BLaER1 (cell line): Measurements from ENCODE around the gene GSTT4.
"Not testable (repeated sequence)": the region's sequence is repeated elsewhere in the genome, so short reads cannot be mapped to it uniquely, and the experiment has no call there.

Experiments
- H3K27ac ChIP-seq: shearing (Covaris generic); formaldehyde crosslinking; 2 replicates; pipeline ENCODE4 v1.8.1; 2022
- H3K27me3 ChIP-seq: shearing (Covaris generic); formaldehyde crosslinking; 2 replicates; pipeline ENCODE4 v1.8.1; 2022
- H3K36me3 ChIP-seq: shearing (Covaris generic); formaldehyde crosslinking; 2 replicates; pipeline ENCODE4 v1.8.1; 2022
- H3K4me1 ChIP-seq: shearing (Covaris generic); formaldehyde crosslinking; 2 replicates; pipeline ENCODE4 v1.8.1; 2022
- H3K4me2 ChIP-seq: shearing (Covaris generic); formaldehyde crosslinking; 2 replicates; pipeline ENCODE4 v1.8.1; 2022
- H3K4me3 ChIP-seq: shearing (Covaris generic); formaldehyde crosslinking; 2 replicates; pipeline ENCODE4 v1.8.1; 2022
- H3K9ac ChIP-seq: shearing (Covaris generic); formaldehyde crosslinking; 2 replicates; pipeline ENCODE4 v1.8.1; 2022
- H3K9me3 ChIP-seq: shearing (Covaris generic); formaldehyde crosslinking; 2 replicates; pipeline ENCODE4 v1.8.1; 2022
- H4K20me1 ChIP-seq: shearing (Covaris generic); formaldehyde crosslinking; 2 replicates; pipeline ENCODE4 v1.8.1; 2022
- Cebpa-rat ChIP-seq: shearing (Covaris generic); IDR thresholded peaks from 2 replicates; pipeline ENCODE4 v1.8.1; 2022

Gene GSTT4

DNA sequence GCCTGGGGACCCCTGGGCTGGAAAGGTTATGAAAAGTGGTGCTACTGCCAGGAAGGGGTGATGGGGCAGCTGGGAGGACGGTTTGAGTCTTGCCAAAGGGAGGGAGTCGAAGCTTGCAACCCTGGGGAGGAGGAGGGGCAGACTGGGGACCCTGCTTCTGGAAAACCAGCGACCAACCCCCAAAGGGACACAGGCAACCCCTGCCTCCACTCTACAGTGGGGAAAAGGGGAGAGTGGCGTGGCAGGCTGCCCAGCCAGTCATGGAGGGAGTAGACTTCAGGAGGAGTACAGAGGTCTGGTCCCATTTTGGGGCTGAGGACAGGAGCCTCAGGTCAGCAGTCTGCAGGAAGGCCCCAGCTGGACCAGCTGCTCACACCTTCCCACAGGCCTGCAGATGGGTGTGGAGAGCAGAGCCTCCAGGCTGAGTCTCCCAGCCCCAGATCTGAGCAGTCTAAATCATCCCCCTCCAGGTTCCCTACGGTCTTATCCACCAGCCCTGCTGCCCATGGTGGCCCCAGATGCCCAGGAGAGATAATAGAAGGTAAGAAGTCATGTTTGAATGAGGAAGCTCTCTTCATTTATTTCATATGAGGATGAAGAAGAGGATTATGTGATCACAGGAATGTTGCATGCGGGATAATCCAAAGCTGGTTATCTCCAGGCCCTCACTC, 34.3 kb downstream of the GSTT4 start:
- Histone ChIP-seq H3K4me2 (peak overlapping the region; percentile 9; the same call in 1 of the 2 replicates), H3K36me3 (peaks cover 31% of the 10 kb centered on the region), H3K4me3 (no peak overlapping the region), H3K9me3 (no peaks in the 10 kb centered on the region), H4K20me1 (peaks cover 31% of the 10 kb centered on the region), H3K27me3 (no peaks in the 10 kb centered on the region), H3K9ac (no peak overlapping the region), H3K27ac (no peak overlapping the region), H3K4me1 (peaks cover 29% of the 10 kb centered on the region)
- no peak for TF ChIP-seq Cebpa-rat

- H3K36me3 ChIP-seq = peaks cover 31% of the 10 kb centered on the region
- no peaks in the 10 kb centered on the region for H3K27me3 ChIP-seq
- H4K20me1 ChIP-seq = peaks cover 31% of the 10 kb centered on the region
- peak overlapping the region; percentile 34; the same call in 1 of the 2 replicates for H3K9ac ChIP-seq
- peaks cover 29% of the 10 kb centered on the region for H3K4me1 ChIP-seq
- no peak overlapping the region for H3K27ac ChIP-seq
- H3K4me2 ChIP-seq = peak overlapping the region; percentile 18; the same call in 1 of the 2 replicates
- no peaks in the 10 kb centered on the region for H3K9me3 ChIP-seq
- no peak overlapping the region for H3K4me3 ChIP-seq
- TF ChIP-seq Cebpa-rat = no peak
Observed at GRCh38 chr22:23970201-23970641, 35.0 kb downstream of the GSTT4 start.

- H3K4me2 ChIP-seq = peak overlapping the region; percentile 18
- H3K4me3 ChIP-seq = no peak overlapping the region
Observed at GRCh38 chr22:23969071-23969470, 36.2 kb downstream of the GSTT4 start.

GRCh38 chr22:23966568-23966967, 38.7 kb downstream of the GSTT4 start, which contains the start of gene DDTL:
TSS of gene DDTL (plus strand) at chr22:23966888. CDS start at chr22:23966915, 27 bp downstream.
- H3K4me2 ChIP-seq, H3K27ac ChIP-seq, H3K9me3 ChIP-seq, H3K9ac ChIP-seq, H3K4me3 ChIP-seq, H3K27me3 ChIP-seq: not testable (repeated sequence)
- Histone ChIP-seq H3K4me1 (peaks cover 27% of the 10 kb centered on the region), H3K36me3 (peaks cover 26% of the 10 kb centered on the region), H4K20me1 (peaks cover 27% of the 10 kb centered on the region)

More at GRCh38 chr22:23969071-23969470, 36.2 kb downstream of the GSTT4 start:
- Histone ChIP-seq H3K27me3 (no peaks in the 10 kb centered on the region), H4K20me1 (peaks cover 31% of the 10 kb centered on the region), H3K27ac (no peak overlapping the region), H3K9ac (no peak overlapping the region), H3K36me3 (peaks cover 31% of the 10 kb centered on the region), H3K9me3 (no peaks in the 10 kb centered on the region), H3K4me1 (peaks cover 29% of the 10 kb centered on the region)
- TF ChIP-seq Cebpa-rat = no peak

GRCh38 chr22:23966094-23966493, 39.2 kb downstream of the GSTT4 start:
- not testable (repeated sequence) for H3K9me3 ChIP-seq, H3K9ac ChIP-seq, H3K4me2 ChIP-seq, H3K27me3 ChIP-seq, H3K27ac ChIP-seq, H3K4me3 ChIP-seq
- H4K20me1 ChIP-seq = peaks cover 22% of the 10 kb centered on the region
- peaks cover 22% of the 10 kb centered on the region for H3K4me1 ChIP-seq
- H3K36me3 ChIP-seq = peaks cover 22% of the 10 kb centered on the region

DNA sequence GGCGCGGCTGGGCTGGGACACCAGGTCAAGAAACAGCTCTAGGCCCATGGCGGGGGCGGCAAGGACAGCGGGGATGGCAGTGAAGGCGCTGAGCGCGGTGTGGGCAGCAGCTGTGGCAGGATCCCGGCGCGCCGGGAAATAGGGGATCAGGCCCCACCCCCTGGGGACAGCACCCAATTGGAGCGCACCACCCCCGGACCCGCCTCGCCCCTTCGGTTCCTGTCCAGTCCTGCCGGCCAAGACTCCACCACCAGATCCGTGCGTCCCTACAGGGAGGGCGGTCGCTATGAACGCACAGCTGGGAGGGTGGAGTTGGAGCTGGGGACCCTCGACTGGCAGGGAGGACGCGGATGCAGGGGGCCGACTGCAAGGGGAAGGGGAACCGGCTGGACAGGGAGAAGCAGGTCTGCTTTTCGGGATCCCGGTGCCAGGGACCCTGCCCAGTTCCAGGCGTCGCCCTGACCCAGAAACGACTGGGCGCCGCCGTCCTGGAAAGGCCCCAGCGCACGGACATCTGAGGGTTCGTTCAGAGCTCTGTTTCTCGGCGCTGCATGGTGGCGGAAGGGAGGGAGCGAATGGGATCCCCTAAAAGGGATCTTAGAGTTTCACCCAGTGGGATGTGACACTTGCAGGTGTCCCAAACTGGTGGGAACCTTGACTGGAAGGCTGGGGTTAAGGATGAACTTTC, 44.0 kb downstream of the GSTT4 start, which contains the start of gene GSTT2B:
GSTT2B (minus strand) TSS at position 112 of the 688 bp plus-strand sequence; CDS start at position 48, 64 bp downstream.
- not testable (repeated sequence) for H3K4me1 ChIP-seq, H4K20me1 ChIP-seq, H3K36me3 ChIP-seq, H3K4me2 ChIP-seq, H3K9me3 ChIP-seq, H3K9ac ChIP-seq, H3K4me3 ChIP-seq, H3K27ac ChIP-seq
- peaks cover 17% of the 10 kb centered on the region for H3K27me3 ChIP-seq

DNA sequence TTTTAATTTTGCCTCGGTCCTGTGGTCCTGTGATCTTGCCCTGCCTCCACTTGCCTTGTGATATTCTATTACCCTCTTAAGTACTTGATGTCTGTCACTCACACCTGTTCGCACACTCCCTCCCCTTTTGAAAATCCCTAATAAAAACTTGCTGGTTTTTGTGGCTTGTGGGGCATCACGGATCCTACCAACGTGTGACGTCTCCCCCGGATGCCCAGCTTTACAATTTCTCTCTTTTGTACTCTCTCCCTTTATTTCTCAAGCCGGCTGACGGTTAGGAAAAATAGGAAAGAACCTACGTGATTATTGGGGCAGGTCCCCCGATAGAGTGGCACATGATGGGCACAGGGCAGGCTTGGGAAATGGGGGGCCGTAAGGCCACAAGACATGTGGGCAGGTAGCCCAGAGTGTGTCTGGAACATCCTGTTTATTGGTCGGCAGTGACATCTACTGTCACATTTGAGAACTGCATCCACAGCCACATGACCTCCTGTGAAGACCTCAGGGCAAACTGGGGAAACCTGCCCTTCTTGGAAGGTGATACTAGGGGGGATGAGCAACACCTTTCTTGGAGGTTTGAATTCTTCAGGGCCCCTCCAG, 48.9 kb downstream of the GSTT4 start:
- H3K9ac ChIP-seq, H3K9me3 ChIP-seq, H3K4me1 ChIP-seq, H4K20me1 ChIP-seq, H3K36me3 ChIP-seq, H3K27ac ChIP-seq, H3K4me2 ChIP-seq, H3K4me3 ChIP-seq: not testable (repeated sequence)
- peaks cover 17% of the 10 kb centered on the region for H3K27me3 ChIP-seq

- not testable (repeated sequence) for H3K36me3 ChIP-seq, H3K9me3 ChIP-seq, H3K4me3 ChIP-seq, H3K27ac ChIP-seq, H3K4me2 ChIP-seq, H3K4me1 ChIP-seq, H3K9ac ChIP-seq, H4K20me1 ChIP-seq
- peaks cover 17% of the 10 kb centered on the region for H3K27me3 ChIP-seq
Observed at GRCh38 chr22:23955886-23956285, 49.4 kb downstream of the GSTT4 start.

DNA sequence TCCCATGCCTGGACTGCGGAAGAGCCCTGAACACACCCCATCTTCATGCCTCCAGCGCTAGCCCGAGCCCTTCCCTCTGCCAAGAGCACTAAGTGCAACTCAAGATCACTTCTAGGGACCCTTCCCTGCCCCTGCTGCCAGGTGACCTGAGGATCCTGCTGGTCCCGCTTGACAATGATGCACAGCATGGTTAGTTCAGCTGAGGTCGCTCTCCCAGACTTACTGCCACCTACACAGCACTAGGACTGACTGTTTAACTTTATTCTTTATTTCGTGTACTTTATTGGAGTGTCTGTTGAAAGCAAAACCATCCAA, 50.3 kb downstream of the GSTT4 start:
- not testable (repeated sequence) for H3K4me1 ChIP-seq, H4K20me1 ChIP-seq, H3K9me3 ChIP-seq, H3K27me3 ChIP-seq, H3K36me3 ChIP-seq, H3K4me3 ChIP-seq, H3K27ac ChIP-seq, H3K9ac ChIP-seq, H3K4me2 ChIP-seq

GRCh38 chr22:23954193-23954990, 50.9 kb downstream of the GSTT4 start:
- H3K4me1 ChIP-seq, H3K27me3 ChIP-seq, H3K9ac ChIP-seq, H3K4me2 ChIP-seq, H3K4me3 ChIP-seq, H4K20me1 ChIP-seq, H3K27ac ChIP-seq, H3K36me3 ChIP-seq, H3K9me3 ChIP-seq: not testable (repeated sequence)

- not testable (repeated sequence) for H4K20me1 ChIP-seq
Observed at GRCh38 chr22:23953485-23953884, 51.8 kb downstream of the GSTT4 start.

DNA sequence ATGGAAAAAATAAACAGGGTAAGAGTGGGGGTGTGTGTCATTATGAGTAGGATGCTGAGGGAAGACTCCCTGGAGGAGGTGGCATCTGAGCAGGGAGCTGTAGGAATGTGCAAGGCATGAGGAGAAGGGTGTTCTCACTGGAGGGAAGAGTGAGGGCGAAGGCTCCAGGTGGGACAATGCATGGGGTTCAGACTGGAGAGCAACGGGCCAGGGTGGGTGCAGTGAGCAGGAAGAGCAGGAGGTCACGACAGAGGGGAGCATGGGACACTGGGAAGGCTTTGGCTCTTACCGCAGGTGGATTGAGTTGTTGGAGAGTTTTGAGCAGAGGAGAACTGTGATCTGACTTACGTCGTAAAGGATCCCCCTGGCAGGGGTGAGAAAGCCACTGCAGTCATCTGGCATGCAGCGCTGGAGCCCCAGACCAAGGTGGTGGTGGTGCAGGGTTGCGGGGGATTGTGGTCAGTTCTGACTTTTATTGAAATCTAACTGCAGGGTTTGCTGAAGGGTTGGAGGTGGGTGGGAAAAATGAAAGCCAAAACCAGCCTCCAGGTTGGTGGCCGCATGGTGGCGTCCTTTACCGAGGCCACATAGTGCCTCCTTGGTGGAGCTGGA, 52.4 kb downstream of the GSTT4 start:
- H3K9me3 ChIP-seq, H4K20me1 ChIP-seq, H3K4me2 ChIP-seq, H3K36me3 ChIP-seq, H3K9ac ChIP-seq, H3K4me1 ChIP-seq, H3K27me3 ChIP-seq, H3K27ac ChIP-seq, H3K4me3 ChIP-seq: not testable (repeated sequence)

More at GRCh38 chr22:23953485-23953884, 51.8 kb downstream of the GSTT4 start:
- not testable (repeated sequence) for H3K4me2 ChIP-seq, H3K27me3 ChIP-seq, H3K9ac ChIP-seq, H3K4me1 ChIP-seq, H3K4me3 ChIP-seq, H3K27ac ChIP-seq, H3K9me3 ChIP-seq, H3K36me3 ChIP-seq

GRCh38 chr22:23951383-23951782, 53.9 kb downstream of the GSTT4 start:
- H3K4me1 ChIP-seq, H3K27me3 ChIP-seq, H3K36me3 ChIP-seq, H3K4me2 ChIP-seq, H3K4me3 ChIP-seq, H3K9ac ChIP-seq, H3K9me3 ChIP-seq, H4K20me1 ChIP-seq, H3K27ac ChIP-seq: not testable (repeated sequence)
